Left ventricle myocardium inferior (tissue), 1 donor: Measurements from ENCODE around the gene ZNF76. TPM values are rescaled to one million over a fixed set of nuclear protein-coding genes. Genes with fewer than 3 reads are reported as not detected.
A peak's percentile ranks its signal among the peaks of the same experiment; 100 is the strongest.
"Not testable (repeated sequence)": the region's sequence is repeated elsewhere in the genome, so short reads cannot be mapped to it uniquely, and the experiment has no call there.

Source experiments
- DNase-seq: peaks from one replicate; pipeline ENCODE4 v3.0.0-alpha.2; 2020
- H3K27ac ChIP-seq: fragments of 200-600 bp; replicated peaks from 2 replicates; pipeline ENCODE4 v1.8.0; 2021
- H3K27me3 ChIP-seq: fragments of 200-600 bp; 2 replicates; pipeline ENCODE4 v1.8.0; 2021; ENCODE audit warnings: low read depth
- H3K36me3 ChIP-seq: fragments of 200-600 bp; 2 replicates; pipeline ENCODE4 v1.8.0; 2021
- H3K4me1 ChIP-seq: fragments of 200-600 bp; 2 replicates; pipeline ENCODE4 v1.8.0; 2021
- H3K4me3 ChIP-seq: fragments of 200-600 bp; 2 replicates; pipeline ENCODE4 v1.8.0; 2021; ENCODE audit warnings: mild to moderate bottlenecking, moderate library complexity
- H3K9me3 ChIP-seq: fragments of 200-600 bp; replicated peaks from 2 replicates; pipeline ENCODE4 v1.8.0; 2021
- intact Hi-C: fragments of 100-400 bp; cut with micrococcal nuclease; formaldehyde crosslinking; loops from one replicate; pipeline ENCODE4 v1.11.0; 2022
- total RNA-seq: library from RNA; stranded (reverse); fragmentation: NEBNext Ultra II Directional; extraction: Animal tissue kit (Norgen Biotek cat#: 25700); gene quantifications from one replicate; pipeline ENCODE4 v1.2.1, GENCODE V29; 2021
- TF ChIP-seq, protein P1 (sequence below): fragments of 200-600 bp; IDR thresholded peaks from 2 replicates; pipeline ENCODE4 v1.8.0; 2021; ENCODE audit warnings: antibody characterized with exemption, mild to moderate bottlenecking, borderline replicate concordance
- donor health status: DM: no; HTN: yes; CAD: no; lungs with severe emphysema.

Gene ZNF76
- total RNA-seq, 1 donor from 2014 or later = 38.7 TPM

DNA sequence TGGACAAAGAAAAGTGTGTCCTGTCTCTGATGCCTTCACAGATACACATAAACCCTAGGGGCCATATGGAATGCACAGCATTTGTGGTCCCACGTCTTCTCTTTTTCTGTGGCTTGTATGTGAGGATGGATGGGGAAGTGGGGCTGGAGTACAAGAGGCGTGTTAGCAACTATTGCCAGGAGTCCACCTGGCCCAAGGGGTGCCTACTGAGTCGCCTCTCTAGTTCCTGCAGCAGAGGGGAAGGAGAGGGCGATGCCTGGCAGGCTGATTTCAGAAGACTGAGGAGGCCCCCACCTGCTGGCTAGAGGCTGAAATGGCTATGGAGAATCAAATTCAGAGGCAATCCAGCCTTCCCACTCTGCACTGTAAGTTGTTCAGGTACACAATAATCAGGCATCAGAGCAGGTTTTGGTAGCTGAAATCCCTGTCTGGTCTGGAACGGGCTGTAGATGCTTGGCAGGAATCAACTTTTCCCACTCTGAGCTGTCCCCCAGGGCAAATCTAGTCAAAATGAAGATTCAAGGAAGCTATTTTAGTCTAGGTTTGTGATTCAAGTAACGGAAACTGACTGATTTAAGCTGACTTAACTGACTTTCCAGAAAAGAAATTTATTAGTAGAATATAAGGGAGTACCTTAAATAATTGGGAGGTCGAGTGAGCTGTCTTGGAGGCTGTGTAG, 68.0 kb downstream of the ZNF76 start:
- TF ChIP-seq, protein P1, sequence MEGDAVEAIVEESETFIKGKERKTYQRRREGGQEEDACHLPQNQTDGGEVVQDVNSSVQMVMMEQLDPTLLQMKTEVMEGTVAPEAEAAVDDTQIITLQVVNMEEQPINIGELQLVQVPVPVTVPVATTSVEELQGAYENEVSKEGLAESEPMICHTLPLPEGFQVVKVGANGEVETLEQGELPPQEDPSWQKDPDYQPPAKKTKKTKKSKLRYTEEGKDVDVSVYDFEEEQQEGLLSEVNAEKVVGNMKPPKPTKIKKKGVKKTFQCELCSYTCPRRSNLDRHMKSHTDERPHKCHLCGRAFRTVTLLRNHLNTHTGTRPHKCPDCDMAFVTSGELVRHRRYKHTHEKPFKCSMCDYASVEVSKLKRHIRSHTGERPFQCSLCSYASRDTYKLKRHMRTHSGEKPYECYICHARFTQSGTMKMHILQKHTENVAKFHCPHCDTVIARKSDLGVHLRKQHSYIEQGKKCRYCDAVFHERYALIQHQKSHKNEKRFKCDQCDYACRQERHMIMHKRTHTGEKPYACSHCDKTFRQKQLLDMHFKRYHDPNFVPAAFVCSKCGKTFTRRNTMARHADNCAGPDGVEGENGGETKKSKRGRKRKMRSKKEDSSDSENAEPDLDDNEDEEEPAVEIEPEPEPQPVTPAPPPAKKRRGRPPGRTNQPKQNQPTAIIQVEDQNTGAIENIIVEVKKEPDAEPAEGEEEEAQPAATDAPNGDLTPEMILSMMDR = peak; percentile 68
- Histone ChIP-seq H3K4me3 (no peak overlapping the region), H3K36me3 (no peaks in the 10 kb centered on the region), H3K27ac (no peak overlapping the region), H3K9me3 (no peaks in the 10 kb centered on the region), H3K4me1 (no peaks in the 10 kb centered on the region), H3K27me3 (peaks cover 5% of the 10 kb centered on the region)
- intact Hi-C loops = no loop called here
- DNase-seq = peak; percentile 51

DNA sequence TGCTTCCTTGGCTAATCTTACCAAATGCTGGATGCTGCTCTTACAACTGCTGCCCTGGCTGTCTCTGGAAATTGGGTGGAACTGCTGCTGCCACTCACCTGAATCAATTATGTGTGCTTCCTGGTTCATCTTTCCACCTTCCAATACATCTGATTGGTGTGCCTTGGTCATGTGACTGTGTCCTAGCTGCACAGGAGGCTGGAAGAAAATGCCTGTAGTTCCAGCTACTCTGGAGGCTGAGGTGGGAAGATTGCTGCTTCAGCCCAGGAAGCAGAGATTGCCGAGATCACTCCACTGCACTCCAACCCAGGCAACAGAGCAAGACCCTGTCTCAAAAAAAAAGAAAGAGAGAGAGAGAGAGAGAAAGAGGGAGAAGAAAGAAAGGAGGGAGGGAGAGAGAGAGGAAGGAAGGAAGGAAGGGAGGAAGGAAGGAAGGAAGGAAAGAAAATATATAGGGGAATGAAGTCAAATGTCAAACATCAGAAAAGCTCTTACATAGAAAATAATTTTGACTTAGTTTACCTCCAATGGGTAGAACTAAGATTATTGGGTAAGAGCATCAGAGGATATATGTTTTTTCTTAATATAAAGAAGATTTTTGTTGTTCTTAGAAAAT, 68.7 kb downstream of the ZNF76 start:
- Histone ChIP-seq H3K27me3 (peaks cover 5% of the 10 kb centered on the region), H3K27ac (no peak overlapping the region), H3K9me3 (no peaks in the 10 kb centered on the region), H3K4me3 (no peak overlapping the region), H3K4me1 (no peaks in the 10 kb centered on the region), H3K36me3 (no peaks in the 10 kb centered on the region)
- TF ChIP-seq, protein P1 = no peak
- intact Hi-C loops = no loop called here
- DNase-seq = no peak

- H3K4me1 ChIP-seq, H3K9me3 ChIP-seq, intact Hi-C loops, H3K36me3 ChIP-seq, DNase-seq, H3K4me3 ChIP-seq, H3K27ac ChIP-seq, H3K27me3 ChIP-seq: not testable (repeated sequence)
Measured at GRCh38 chr6:35328965-35329364, 69.4 kb downstream of the ZNF76 start.

- TF ChIP-seq, protein P1 = no peak
- intact Hi-C loops = no loop called here
- Histone ChIP-seq H3K4me1 (no peaks in the 10 kb centered on the region), H3K27ac (no peak overlapping the region), H3K9me3 (no peaks in the 10 kb centered on the region), H3K27me3 (peaks cover 5% of the 10 kb centered on the region), H3K36me3 (no peaks in the 10 kb centered on the region), H3K4me3 (no peak overlapping the region)
- no peak for DNase-seq
Measured at GRCh38 chr6:35330541-35331119, 71.1 kb downstream of the ZNF76 start.

GRCh38 chr6:35332074-35332887, 72.7 kb downstream of the ZNF76 start:
- H3K4me1 ChIP-seq, H3K4me3 ChIP-seq, H3K27me3 ChIP-seq, H3K36me3 ChIP-seq, H3K27ac ChIP-seq, H3K9me3 ChIP-seq, DNase-seq, intact Hi-C loops: not testable (repeated sequence)
- TF ChIP-seq, protein P1 = peak; percentile 23
